HG03378 (cell line): ENCODE measurements around the gene XRCC6.
"Not testable (repeated sequence)": the region's sequence is repeated elsewhere in the genome, so short reads cannot be mapped to it uniquely, and the experiment has no call there.

Experiments used
- ATAC-seq: cut with Tn5 transposase; IDR thresholded peaks from one replicate; pipeline ENCODE4 v1.9.1; 2021; ENCODE audit warnings: mild to moderate bottlenecking, moderate library complexity; ENCODE audit not compliant: unreplicated experiment

The XRCC6 gene

DNA sequence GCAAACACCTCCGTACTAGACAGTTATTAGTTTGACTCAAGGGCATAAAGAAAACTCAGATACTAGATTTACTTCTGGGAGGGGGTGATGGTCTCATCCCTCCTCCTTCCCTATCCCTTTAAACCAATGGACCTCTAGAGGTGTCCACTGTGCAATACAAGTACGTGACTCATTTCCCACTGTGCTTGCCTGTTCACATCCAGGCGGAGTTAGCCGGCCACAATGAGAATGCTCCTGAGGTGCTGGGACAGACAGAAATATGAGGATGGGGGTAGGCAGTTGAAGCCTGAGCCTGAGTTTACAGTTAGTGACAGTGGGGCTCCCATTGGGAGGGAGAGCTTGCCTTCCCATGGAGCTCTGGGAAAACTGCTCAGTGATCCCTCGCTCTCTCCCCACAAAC, 23.0 kb upstream of the XRCC6 start:
- ATAC-seq, result no peak

DNA sequence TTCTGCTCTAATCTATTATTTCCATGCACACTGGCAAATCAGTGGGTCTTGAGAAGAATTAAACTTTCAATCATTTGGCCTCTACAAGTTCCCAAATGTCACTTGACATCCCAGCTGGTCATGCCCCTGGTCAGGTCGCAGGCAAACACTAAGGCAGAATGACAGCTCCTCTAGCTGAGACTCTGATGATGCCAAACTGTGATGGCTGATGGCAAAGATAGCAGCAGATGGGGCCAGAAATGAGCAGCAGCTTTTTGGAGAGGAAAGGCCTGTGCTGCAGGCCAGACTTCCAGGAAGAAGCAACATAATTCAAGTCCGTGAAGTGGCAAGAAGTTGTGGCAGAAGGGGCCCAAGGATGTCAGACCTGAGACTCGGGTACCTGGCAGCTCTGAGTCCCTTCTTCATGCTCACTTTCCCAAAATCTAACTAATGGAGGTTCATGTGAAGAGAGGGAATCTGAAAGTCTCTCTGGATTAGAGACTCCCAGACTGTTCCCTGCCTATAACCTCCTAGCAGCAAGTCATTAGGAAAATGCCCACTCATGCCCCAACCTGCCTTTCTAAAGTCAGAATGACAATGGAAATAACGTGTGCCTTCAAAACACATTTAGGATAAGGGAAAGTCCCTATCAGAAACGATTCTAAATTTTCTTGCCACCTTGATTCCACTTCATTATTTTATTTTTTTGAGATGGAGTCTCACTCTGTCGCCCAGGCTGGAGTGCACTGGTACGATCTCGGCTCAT, 22.0 kb upstream of the XRCC6 start:
- ATAC-seq, result no peak

DNA sequence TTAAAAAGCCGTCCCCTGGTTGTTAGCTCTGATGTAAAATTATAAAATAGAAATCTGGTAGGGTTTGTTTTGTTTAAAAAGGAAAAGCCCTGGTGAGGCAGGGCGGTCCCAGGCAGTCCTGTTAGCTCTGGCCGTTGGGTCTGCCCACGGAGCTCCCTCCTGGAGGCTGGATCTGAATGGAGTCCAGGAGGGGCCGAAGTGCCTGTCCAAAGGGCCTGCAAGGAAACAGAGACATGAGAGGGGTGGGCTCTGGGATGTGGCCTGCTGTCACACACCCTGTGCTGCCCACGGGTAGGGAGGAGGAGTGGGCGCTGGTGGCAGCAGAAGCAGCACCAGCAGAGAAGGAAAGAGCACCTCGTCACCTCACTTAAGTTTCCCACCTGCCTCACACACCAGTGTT, 20.1 kb upstream of the XRCC6 start:
- ATAC-seq, result no peak

DNA sequence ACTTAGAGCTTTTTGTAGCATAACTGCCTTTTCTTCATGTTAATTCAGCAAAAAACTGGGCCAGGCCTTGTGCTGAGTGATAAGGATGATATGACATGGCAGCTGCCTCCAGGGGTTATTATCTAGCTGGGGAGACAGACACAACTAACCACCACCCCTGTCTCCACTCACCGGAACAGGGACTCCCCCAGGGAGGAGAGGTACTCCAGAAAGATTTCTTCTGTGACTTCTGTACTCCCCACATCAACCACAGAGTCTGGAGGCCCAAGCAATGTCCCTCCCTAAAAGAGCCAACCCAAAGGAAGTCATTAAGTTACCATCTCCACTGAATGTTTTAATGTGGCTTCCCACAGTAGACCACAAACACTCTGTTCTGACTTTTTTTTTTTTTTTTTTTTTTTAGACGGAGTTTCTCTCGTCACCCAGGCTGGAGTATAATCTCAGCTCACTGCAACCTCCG, 17.2 kb upstream of the XRCC6 start:
- peak; percentile 65 for ATAC-seq

DNA sequence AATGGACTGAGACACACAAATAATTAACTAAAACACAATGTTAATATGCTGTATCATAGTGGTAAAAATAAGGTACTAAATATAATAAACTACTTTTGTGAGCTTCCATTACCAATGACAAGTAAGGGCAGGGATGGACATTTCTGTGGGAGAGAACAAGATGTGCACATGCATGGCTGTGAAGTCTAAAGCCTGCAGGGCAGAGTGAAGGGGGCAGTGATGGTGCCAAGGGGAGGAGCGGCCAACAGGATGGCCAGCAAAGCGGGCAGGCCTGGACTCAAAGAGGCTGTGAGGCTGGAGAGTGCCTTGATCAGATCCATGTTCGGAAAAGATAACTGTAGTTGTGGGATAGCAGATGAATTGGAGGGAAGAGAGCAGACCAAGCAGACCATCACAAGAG, 12.7 kb upstream of the XRCC6 start:
- no peak for ATAC-seq

DNA sequence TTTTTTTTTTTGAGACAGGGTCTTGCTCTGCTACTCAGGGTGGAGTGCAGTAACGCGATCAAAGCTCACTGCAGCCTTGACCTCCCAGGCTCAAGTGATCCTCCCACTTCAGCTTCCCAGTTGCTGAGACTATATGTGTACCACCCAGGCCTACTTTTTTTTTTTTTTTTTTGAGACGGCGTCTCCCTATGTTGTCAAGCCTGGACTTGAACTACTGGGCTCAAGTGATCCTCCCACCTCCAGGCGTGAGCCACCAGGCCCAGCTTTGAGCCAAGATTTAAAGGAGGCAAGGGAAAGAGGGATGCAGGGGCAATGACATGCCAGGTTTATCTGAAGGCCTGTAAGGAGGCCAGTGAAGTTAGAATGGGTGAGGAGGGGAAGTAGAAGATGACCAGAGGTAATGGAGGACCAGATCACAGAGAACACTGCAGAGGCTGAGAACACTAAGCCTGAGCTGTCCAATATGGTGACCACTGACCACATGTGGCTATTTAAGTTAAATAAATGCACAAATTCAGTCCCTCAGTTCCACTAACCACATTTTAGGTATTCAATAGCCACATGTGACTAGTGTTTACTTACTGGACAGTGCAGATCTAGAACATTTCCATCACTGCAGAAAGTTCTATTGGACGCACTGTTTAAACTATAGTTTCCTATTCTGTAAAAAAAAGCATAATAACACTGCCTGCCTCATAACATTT, 8.3 kb upstream of the XRCC6 start:
- ATAC-seq, result no peak

DNA sequence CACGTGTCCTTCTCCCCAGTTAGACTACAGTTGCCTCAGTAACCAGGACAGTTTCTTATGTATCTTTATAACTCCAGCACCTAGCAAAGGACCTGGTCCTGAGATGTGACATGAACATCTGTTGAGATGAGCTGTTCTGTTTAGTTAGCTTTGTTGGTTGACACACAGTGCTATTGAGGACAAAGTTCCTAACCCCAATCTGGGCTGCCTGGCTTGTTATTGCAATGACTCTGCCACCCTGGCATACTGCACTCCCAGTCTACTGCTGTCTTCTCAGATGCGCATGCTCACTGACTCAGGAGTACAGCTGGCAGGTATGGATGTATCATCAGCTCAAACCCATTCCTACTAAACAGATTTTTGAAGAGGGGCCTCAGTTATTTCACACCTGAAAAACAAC, 7.6 kb upstream of the XRCC6 start:
- no peak for ATAC-seq

DNA sequence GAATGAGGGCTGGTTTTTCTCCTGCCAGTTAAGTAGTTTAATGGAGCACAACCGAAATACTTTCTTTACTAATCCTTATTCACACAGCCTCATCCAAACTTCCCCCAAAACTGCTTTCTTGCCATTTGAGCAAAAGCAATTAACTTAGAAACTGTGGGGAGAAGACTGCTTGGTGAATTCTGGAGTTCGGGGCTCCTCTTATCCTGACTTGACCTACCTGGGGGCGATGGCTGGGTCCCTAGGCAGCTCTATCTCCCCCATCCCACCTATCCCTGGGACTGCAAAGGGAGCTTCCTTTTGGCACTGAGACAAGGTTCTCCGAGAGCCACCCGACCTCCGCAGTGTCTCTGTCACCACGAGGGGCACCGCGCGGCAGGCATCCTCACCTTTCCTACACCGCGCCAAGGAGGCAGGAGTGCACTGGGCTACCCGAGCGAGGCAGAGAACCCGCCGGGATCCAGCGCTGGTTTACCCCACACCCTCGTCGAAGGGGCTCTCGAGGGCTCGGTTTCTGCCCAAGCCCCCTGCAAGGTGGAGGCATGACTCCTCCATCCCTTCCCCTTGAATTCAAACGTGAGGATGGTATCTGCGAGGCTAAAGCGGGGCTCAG, 1.0 kb upstream of the XRCC6 start:
- ATAC-seq, result no peak

DNA sequence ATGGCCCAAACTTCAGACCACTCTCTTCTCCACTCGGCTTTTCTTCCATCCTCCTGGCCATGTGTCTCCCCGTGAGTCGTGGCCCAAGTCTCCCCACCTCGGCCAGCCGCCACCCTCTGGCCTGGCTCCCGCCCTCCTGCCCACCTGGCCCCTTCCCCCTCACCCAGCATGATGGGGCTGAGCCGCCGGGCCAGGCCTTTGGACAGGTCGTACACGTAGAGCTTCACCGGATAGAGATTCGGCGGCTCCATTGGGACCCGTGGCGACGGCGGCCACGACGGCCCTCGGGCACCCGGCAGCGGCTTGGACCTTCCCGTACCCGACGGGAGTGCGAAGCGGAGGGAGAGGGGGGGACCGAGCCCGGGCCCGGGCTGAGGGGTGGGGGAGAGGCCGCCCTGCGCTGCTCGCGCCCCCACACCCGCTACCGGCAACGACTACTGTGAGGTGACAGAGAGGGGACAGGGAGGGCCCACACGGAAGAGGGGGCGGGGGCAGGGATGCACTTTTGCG, 451 bp upstream of the XRCC6 start, which contains the start of gene DESI1:
TSS of gene DESI1 (minus strand) at position 455 of the 510 bp plus-strand sequence. CDS start at position 251, 204 bp downstream.
- peak; percentile 18 for ATAC-seq

DNA sequence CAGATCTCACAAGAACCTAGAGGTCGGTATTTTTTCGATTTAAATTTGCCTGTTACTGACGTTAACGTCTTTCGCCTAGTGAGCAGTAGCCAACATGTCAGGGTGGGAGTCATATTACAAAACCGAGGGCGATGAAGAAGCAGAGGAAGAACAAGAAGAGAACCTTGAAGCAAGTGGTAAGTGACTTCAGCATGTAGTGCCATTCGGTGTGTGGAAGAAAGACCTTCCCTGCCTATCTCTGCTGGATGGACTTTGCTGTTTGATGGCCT, 750 bp downstream of the XRCC6 start:
- no peak for ATAC-seq

DNA sequence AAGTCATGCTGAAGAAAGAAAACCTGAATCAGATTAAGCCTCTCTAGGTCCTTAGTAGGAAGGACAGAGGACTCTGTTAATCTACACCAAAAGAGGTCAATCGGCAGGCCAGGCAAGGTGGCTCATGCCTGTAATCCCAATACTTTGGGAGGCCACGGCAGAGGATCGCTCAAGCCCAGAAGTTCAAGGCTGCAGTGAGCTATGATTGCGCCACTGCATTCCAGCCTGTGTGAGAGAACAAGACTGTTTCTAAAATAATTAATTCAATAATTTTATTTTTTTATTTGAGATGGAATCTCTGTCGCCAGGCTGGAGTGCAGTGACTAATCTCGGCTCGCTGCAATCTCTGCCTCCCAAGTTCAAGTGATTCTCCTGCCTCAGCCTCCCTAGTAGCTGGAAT, 4.5 kb downstream of the XRCC6 start:
- ATAC-seq, result no peak

DNA sequence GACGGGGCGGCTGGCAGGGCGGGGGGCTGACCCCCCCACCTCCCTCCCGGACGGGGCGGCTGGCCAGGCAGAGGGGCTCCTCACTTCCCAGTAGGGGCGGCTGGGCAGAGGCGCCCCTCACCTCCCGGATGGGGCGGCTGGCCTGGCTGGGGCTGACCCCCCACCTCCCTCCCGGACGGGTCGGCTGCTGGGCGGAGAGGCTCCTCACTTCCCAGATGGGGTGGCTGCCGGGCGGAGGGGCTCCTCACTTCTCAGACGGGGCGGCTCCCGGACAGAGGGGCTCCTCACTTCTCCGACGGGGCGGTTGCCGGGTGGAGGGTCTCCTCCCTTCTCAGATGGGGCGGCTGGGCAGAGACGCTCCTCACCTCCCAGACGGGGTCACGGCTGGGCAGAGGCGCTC, 10.0 kb downstream of the XRCC6 start:
- not testable (repeated sequence) for ATAC-seq

DNA sequence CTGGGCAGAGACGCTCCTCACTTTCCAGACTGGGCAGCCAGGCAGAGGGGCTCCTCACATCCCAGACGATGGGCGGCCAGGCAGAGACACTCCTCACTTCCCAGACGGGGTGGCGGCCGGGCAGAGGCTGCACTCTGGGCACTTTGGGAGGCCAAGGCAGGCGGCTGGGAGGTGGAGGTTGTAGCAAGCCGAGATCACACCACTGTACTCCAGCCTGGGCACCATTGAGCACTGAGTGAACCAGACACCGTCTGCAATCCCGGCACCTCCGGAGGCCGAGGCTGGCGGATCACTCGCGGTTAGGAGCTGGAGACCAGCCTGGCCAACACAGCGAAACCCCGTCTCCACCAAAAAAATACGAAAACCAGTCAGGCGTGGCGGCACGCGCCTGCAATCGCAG, 10.5 kb downstream of the XRCC6 start:
- not testable (repeated sequence) for ATAC-seq

DNA sequence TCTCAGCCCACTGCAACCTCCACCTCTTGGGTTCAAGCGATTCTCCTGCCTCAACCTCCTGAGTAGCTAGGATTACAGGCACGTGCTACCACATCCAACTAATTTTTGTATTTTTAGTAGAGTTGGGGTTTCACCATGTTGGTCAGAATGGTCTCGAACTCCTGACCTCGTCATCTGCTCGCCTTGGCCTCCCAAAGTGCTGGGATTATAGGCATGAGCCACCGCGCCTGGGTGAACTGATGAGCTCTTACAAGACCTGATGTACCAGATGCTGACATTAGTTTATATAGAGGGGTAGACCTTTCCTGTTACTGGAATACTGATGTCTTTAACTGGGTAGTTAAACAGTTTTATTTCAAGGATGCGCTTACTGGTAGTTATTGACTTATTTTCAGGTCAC, 13.5 kb downstream of the XRCC6 start:
- not testable (repeated sequence) for ATAC-seq

DNA sequence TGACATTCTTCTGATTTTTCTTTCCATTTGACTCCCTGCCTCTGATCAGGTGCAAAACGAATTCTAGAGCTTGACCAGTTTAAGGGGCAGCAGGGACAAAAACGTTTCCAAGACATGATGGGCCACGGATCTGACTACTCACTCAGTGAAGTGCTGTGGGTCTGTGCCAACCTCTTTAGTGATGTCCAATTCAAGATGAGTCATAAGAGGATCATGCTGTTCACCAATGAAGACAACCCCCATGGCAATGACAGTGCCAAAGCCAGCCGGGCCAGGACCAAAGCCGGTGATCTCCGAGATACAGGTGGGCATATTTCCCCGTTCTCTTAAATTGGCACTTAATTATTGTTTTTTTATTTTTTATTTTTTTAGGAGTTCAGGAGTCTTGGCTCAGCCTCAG, 15.4 kb downstream of the XRCC6 start:
- no peak for ATAC-seq

DNA sequence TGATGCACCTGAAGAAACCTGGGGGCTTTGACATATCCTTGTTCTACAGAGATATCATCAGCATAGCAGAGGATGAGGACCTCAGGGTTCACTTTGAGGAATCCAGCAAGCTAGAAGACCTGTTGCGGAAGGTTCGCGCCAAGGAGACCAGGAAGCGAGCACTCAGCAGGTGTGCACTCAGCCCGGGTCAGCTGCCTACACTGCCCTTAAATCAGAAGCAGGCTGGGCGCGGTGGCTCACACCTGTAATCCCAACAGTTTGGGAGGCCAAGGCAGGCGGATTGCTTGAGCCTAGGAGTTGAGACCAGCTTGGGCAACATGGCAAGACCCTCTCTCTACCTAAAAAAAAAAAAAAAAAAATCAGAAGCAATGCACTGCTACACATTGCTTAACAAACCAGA, 16.5 kb downstream of the XRCC6 start:
- not testable (repeated sequence) for ATAC-seq

DNA sequence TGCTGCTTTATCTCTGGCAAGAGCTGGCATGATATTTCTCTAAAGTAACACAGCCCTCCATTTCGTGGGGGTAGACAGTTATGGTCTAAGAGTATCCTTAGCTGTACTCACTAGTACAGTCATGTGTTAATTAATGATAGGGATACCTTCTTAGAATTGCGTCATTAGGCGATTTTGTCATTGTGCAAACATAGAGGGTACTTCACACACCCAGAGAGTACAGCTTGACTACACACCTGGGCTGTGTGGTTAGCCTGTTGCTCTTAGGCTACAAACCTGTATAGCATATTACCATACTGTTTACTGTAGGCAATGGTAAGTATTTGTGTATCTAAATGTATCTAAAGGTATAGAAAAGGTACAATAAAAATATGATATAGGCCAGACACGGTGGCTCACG, 17.0 kb downstream of the XRCC6 start:
- ATAC-seq, result no peak

DNA sequence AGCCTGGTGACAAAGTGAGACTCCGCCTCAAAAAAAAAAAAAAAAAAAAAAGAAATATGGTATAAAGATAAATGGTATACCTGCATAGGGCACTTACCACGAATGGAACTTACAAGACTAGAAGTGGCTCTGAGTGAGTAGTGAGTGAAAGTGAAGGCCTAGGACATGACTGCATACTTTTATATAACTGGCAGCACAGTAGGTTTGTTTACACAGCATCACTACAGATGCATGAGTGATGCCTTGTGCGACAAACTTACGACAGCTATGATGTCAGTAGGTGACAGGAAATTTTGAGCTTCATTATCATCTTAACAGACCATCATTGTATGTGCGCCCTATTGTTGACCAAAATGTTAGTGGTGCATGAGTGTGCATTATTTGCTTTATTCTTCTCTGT, 17.7 kb downstream of the XRCC6 start:
- ATAC-seq, result no peak

DNA sequence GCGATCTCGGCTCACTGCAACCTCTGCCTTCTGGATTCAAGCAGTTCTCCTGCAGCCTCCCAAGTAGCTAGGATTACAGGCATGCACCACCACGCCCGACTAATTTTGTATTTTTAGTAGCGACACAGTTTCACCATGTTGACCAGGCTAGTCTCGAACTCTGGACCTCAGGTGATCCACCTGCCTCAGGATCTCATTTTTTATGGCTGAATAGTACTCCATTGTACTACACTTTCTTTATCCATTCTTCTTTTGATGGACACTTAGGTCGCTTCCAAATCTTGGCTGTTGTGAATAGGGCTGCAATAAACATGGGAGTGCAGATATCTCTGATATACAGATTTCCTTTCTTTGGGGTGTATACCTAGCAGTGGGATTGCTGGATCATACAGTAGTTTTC, 20.8 kb downstream of the XRCC6 start:
- no peak for ATAC-seq

DNA sequence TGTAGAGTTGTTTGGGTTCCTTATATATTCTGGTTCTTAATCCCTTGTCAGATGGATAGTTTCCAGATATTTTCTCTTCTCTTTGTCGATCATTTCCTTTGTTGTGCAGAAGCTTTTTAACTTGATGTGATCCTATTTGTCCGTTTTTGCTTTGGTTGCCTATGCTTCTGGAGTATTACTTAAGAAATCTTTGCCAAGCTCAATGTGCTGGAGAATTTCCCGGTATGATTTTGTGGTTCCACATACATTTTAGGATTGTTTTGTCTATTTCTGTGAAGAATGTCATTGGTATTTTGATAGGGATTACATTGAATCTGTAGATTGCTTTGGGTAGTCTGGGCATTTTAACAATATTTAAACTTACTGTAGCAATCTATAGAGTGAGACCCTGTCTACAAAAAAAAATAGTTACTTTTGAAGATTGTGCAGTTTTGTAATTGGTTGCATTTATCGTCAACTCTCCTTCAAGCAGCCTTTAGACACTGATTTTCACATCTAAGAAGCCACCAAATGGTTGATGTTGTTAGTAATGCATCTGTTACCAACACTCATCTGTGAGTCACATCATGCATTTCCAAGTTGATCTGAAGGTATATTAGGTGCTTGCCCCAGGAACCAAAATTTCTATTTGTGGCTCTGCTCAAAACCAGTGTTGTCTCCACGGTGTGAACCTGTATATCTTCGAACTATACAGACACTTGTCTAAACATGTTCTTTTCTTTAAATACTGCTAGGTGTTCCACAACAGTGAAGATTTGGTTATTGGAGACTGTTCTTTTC, 21.4 kb downstream of the XRCC6 start:
- ATAC-seq, result no peak

DNA sequence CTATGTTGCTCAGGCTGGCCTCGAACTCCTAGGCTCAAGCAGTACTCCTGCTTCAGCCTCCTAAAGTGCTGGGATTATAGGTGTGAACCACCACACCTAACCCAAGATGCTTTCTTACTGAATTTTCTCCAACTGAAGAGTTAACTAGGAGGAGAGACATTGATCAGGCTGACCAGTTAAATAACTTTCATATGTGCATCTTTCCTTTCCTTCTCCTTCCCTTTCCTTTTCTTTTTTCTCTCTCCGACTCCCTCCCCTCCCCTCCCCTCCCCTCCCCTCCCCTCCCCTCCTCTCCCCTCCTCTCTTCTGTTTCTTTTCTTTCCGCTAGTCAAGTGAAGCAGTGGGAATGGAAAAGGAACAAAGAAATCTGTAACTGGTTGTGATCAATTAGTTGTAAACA, 26.7 kb downstream of the XRCC6 start:
- ATAC-seq, result no peak
